NCI-H2107 treated with DMSO at 0.1 percent for 48 hours (cell line): ENCODE data around the gene SERTAD3.
"Not testable (repeated sequence)": the region's sequence is repeated elsewhere in the genome, so short reads cannot be mapped to it uniquely, and the experiment has no call there.

Source experiments
- DNase-seq: peaks from one replicate; lab custom pipeline; 2025; ENCODE audit not compliant: unreplicated experiment; lab: John Stamatoyannopoulos, UW

SERTAD3 gene

GRCh38 chr19:40458597-40458974 is 14.5 kb upstream of the SERTAD3 start:
- no peak for DNase-seq

GRCh38 chr19:40457953-40458596 is 13.9 kb upstream of the SERTAD3 start:
- DNase-seq, result no peak

- DNase-seq, result no peak
Observed at GRCh38 chr19:40457048-40457447, 12.9 kb upstream of the SERTAD3 start.

GRCh38 chr19:40453943-40454342 is 9.8 kb upstream of the SERTAD3 start:
- DNase-seq, result not testable (repeated sequence)

GRCh38 chr19:40453151-40453735 is 9.1 kb upstream of the SERTAD3 start:
- no peak for DNase-seq

GRCh38 chr19:40452016-40452415 is 7.9 kb upstream of the SERTAD3 start:
- DNase-seq, result no peak

- DNase-seq, result no peak
Observed at GRCh38 chr19:40450664-40451063, 6.5 kb upstream of the SERTAD3 start.

GRCh38 chr19:40449506-40449905 is 5.4 kb upstream of the SERTAD3 start:
- DNase-seq, result no peak

GRCh38 chr19:40446263-40446784 is 2.2 kb upstream of the SERTAD3 start:
- no peak for DNase-seq

- no peak for DNase-seq
Observed at GRCh38 chr19:40445780-40446262, 1.7 kb upstream of the SERTAD3 start.

- DNase-seq, result no peak
Observed at GRCh38 chr19:40444825-40445312, 734 bp upstream of the SERTAD3 start.

- DNase-seq, result peak; percentile 91
Observed at GRCh38 chr19:40443131-40443999, 770 bp downstream of the SERTAD3 start.

- DNase-seq, result no peak
Observed at GRCh38 chr19:40442328-40443130, 1.6 kb downstream of the SERTAD3 start.

GRCh38 chr19:40441719-40442253 is 2.3 kb downstream of the SERTAD3 start:
- DNase-seq, result no peak

GRCh38 chr19:40438284-40438683 is 5.9 kb downstream of the SERTAD3 start:
- DNase-seq, result no peak

GRCh38 chr19:40433391-40434216 is 10.5 kb downstream of the SERTAD3 start:
- DNase-seq, result peak; percentile 33

- DNase-seq, result peak; percentile 33
Observed at GRCh38 chr19:40432760-40433159, 11.4 kb downstream of the SERTAD3 start.

GRCh38 chr19:40431698-40432097 is 12.4 kb downstream of the SERTAD3 start:
- DNase-seq, result no peak

- DNase-seq, result not testable (repeated sequence)
Observed at GRCh38 chr19:40430242-40430641, 13.9 kb downstream of the SERTAD3 start.
